ENCODE results near the gene NUP54. TPM values are rescaled to one million over a fixed set of nuclear protein-coding genes. Genes with fewer than 3 reads are reported as not detected.
A peak's percentile ranks its signal among the peaks of the same experiment; 100 is the strongest.

NUP54 gene
- total RNA-seq, 1 donor from 2014 or later: 64.5 TPM

- no peak for DNase-seq (ENCODE audit: low spot score in 2 of 2, unreplicated experiment in 2 of 2)
- Mint-ChIP-seq H3K27ac (no peak overlapping the region), H3K4me1 (no peaks in the 10 kb centered on the region), H3K27me3 (ENCODE audit: low read depth) (no peaks in the 10 kb centered on the region), H3K9me3 (no peaks in the 10 kb centered on the region), H3K4me3 (no peak overlapping the region), H3K36me3 (peaks cover 38% of the 10 kb centered on the region)
- TF ChIP-seq, protein P1, sequence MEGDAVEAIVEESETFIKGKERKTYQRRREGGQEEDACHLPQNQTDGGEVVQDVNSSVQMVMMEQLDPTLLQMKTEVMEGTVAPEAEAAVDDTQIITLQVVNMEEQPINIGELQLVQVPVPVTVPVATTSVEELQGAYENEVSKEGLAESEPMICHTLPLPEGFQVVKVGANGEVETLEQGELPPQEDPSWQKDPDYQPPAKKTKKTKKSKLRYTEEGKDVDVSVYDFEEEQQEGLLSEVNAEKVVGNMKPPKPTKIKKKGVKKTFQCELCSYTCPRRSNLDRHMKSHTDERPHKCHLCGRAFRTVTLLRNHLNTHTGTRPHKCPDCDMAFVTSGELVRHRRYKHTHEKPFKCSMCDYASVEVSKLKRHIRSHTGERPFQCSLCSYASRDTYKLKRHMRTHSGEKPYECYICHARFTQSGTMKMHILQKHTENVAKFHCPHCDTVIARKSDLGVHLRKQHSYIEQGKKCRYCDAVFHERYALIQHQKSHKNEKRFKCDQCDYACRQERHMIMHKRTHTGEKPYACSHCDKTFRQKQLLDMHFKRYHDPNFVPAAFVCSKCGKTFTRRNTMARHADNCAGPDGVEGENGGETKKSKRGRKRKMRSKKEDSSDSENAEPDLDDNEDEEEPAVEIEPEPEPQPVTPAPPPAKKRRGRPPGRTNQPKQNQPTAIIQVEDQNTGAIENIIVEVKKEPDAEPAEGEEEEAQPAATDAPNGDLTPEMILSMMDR (IDR thresholded peaks at IDR 0.05; ENCODE audit: unreplicated experiment): no peak
Observed at GRCh38 chr4:76168688-76169087, 20.5 kb upstream of the NUP54 start.

DNA sequence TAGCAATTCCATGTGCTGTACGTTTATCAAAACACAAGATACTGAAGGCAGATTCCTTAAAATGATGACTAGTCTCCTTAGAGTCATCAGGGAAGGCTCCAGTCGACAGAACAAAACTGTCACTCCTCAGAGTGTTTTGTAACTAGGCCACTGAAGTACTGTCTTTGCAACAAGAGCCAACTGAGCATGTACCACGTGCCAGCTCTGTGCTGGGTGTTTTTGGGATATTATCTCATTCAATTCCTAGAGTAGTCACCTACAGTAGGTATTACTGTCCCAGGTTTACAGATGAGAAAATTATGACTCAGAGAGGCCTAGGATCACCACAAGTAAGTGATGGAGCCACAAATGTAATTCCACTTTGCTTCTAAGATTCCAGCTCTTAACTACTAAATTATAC, 18.3 kb upstream of the NUP54 start:
- Mint-ChIP-seq H3K27me3 (ENCODE audit: low read depth) (no peaks in the 10 kb centered on the region), H3K4me3 (no peak overlapping the region), H3K9me3 (no peaks in the 10 kb centered on the region), H3K36me3 (peaks cover 41% of the 10 kb centered on the region), H3K4me1 (no peaks in the 10 kb centered on the region), H3K27ac (no peak overlapping the region)
- TF ChIP-seq, protein P1 (IDR thresholded peaks at IDR 0.05; ENCODE audit: unreplicated experiment): no peak
- DNase-seq (ENCODE audit: low spot score in 2 of 2, unreplicated experiment in 2 of 2): no peak

DNA sequence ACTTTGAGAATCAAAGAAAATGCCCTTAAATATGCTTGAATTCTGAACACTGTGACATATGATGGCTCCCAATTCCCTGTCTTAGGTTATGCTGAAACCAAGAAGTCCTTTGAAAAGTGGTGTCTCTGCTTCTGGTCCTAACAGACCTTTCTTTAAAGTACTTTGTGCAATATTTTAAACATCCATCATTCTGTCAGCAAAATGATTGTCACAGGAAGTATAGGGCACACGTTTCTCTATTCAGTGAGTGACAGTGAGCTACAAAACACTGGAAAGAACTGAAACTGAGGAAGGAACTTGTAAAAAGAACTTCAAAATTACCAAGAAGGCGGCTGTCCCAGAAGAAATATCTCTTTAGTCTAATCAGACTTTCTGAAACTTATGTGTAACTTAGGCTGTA, 12.2 kb upstream of the NUP54 start:
- Mint-ChIP-seq H3K4me1 (peaks cover 7% of the 10 kb centered on the region), H3K36me3 (peaks cover 46% of the 10 kb centered on the region), H3K9me3 (peaks cover 7% of the 10 kb centered on the region), H3K4me3 (no peak overlapping the region), H3K27ac (no peak overlapping the region), H3K27me3 (ENCODE audit: low read depth) (no peaks in the 10 kb centered on the region)
- no peak for DNase-seq (ENCODE audit: low spot score in 2 of 2, unreplicated experiment in 2 of 2)
- TF ChIP-seq, protein P1 (IDR thresholded peaks at IDR 0.05; ENCODE audit: unreplicated experiment): no peak

- Mint-ChIP-seq H3K4me1 (peaks cover 7% of the 10 kb centered on the region), H3K27ac (peak overlapping the region; percentile 76), H3K9me3 (peaks cover 14% of the 10 kb centered on the region), H3K27me3 (ENCODE audit: low read depth) (no peaks in the 10 kb centered on the region), H3K36me3 (peaks cover 46% of the 10 kb centered on the region), H3K4me3 (no peak overlapping the region)
- TF ChIP-seq, protein P1 (IDR thresholded peaks at IDR 0.05; ENCODE audit: unreplicated experiment): no peak
- DNase-seq (ENCODE audit: low spot score in 2 of 2, unreplicated experiment in 2 of 2): no peak
Observed at GRCh38 chr4:76156635-76157034, 8.4 kb upstream of the NUP54 start.

- Mint-ChIP-seq H3K4me1 (peaks cover 7% of the 10 kb centered on the region), H3K27ac (no peak overlapping the region), H3K27me3 (ENCODE audit: low read depth) (no peaks in the 10 kb centered on the region), H3K9me3 (peaks cover 14% of the 10 kb centered on the region), H3K36me3 (peaks cover 39% of the 10 kb centered on the region), H3K4me3 (no peak overlapping the region)
- TF ChIP-seq, protein P1 (IDR thresholded peaks at IDR 0.05; ENCODE audit: unreplicated experiment): no peak
- DNase-seq (ENCODE audit: low spot score in 2 of 2, unreplicated experiment in 2 of 2): no peak
Observed at GRCh38 chr4:76155979-76156378, 7.8 kb upstream of the NUP54 start.

GRCh38 chr4:76153356-76153755, 5.2 kb upstream of the NUP54 start:
- TF ChIP-seq, protein P1 (IDR thresholded peaks at IDR 0.05; ENCODE audit: unreplicated experiment): no peak
- no peak for DNase-seq (ENCODE audit: low spot score in 2 of 2, unreplicated experiment in 2 of 2)
- no peaks in the 10 kb centered on the region for H3K27me3 Mint-ChIP-seq (ENCODE audit: low read depth)
- H3K4me3 Mint-ChIP-seq: no peak overlapping the region
- no peak overlapping the region for H3K27ac Mint-ChIP-seq
- H3K4me1 Mint-ChIP-seq: peaks cover 18% of the 10 kb centered on the region
- H3K9me3 Mint-ChIP-seq: peaks cover 14% of the 10 kb centered on the region
- H3K36me3 Mint-ChIP-seq: peaks cover 20% of the 10 kb centered on the region
